Measurements from ENCODE around the gene CAPN9. TPM values are rescaled to one million over a fixed set of nuclear protein-coding genes. Genes with fewer than 3 reads are reported as not detected.
"Not testable (repeated sequence)": the region's sequence is repeated elsewhere in the genome, so short reads cannot be mapped to it uniquely, and the experiment has no call there.

The CAPN9 gene
- total and polyA plus RNA-seq, 2 donors: 0.19 to 0.46 TPM

GRCh38 chr1:230709619-230710542 is 37.3 kb upstream of the CAPN9 start:
- Histone ChIP-seq H3K27me3 (ENCODE audit: control insufficient read depth in 2 of 2, insufficient read depth in 1 of 2, low read length in 1 of 2) (peaks cover 0 to 15% of the 10 kb centered on the region in 2 donors), H3K4me3 (ENCODE audit: low read length in 2 of 2) (no peak overlapping the region), H3K4me1 (ENCODE audit: control insufficient read depth in 2 of 2, insufficient read depth in 2 of 2, low read length in 2 of 2) (peaks cover 0 to 2% of the 10 kb centered on the region in 2 donors), H3K9me3 (ENCODE audit: control insufficient read depth in 2 of 2, insufficient read depth in 1 of 2, low read length in 1 of 2) (no peaks in the 10 kb centered on the region), H3K36me3 (ENCODE audit: control insufficient read depth in 2 of 2, insufficient read depth in 2 of 2, low read length in 1 of 2) (no peaks in the 10 kb centered on the region), H3K27ac (ENCODE audit: low read depth in 1 of 2, low read length in 1 of 2) (no peak overlapping the region)
- no peak for DNase-seq (ENCODE audit: low read depth in 6 of 9, low spot score in 9 of 9)
- WGBS: 90% methylated on average over 18 of the region's 18 CpGs

- 94% methylated on average over 8 of the region's 8 CpGs for WGBS
- Histone ChIP-seq H3K4me3 (ENCODE audit: low read length in 2 of 2) (no peak overlapping the region), H3K27me3 (ENCODE audit: control insufficient read depth in 2 of 2, insufficient read depth in 1 of 2, low read length in 1 of 2) (peaks cover 0 to 15% of the 10 kb centered on the region in 2 donors), H3K27ac (ENCODE audit: low read depth in 1 of 2, low read length in 1 of 2) (no peak overlapping the region), H3K36me3 (ENCODE audit: control insufficient read depth in 2 of 2, insufficient read depth in 2 of 2, low read length in 1 of 2) (no peaks in the 10 kb centered on the region), H3K9me3 (ENCODE audit: control insufficient read depth in 2 of 2, insufficient read depth in 1 of 2, low read length in 1 of 2) (no peaks in the 10 kb centered on the region), H3K4me1 (ENCODE audit: control insufficient read depth in 2 of 2, insufficient read depth in 2 of 2, low read length in 2 of 2) (peaks cover 0 to 2% of the 10 kb centered on the region in 2 donors)
- DNase-seq (ENCODE audit: low read depth in 6 of 9, low spot score in 9 of 9): no peak
These were observed 36.7 kb upstream of the CAPN9 start for GRCh38 chr1:230710543-230710904.

GRCh38 chr1:230711245-230711644 is 35.9 kb upstream of the CAPN9 start:
- Histone ChIP-seq H3K4me3 (ENCODE audit: low read length in 2 of 2) (no peak overlapping the region), H3K27me3 (ENCODE audit: control insufficient read depth in 2 of 2, insufficient read depth in 1 of 2, low read length in 1 of 2) (peaks cover 0 to 15% of the 10 kb centered on the region in 2 donors), H3K4me1 (ENCODE audit: control insufficient read depth in 2 of 2, insufficient read depth in 2 of 2, low read length in 2 of 2) (peaks cover 0 to 2% of the 10 kb centered on the region in 2 donors), H3K36me3 (ENCODE audit: control insufficient read depth in 2 of 2, insufficient read depth in 2 of 2, low read length in 1 of 2) (no peaks in the 10 kb centered on the region), H3K9me3 (ENCODE audit: control insufficient read depth in 2 of 2, insufficient read depth in 1 of 2, low read length in 1 of 2) (no peaks in the 10 kb centered on the region), H3K27ac (ENCODE audit: low read depth in 1 of 2, low read length in 1 of 2) (no peak overlapping the region)
- 98% methylated on average over 3 of the region's 3 CpGs for WGBS
- DNase-seq (ENCODE audit: low read depth in 6 of 9, low spot score in 9 of 9): no peak

- Histone ChIP-seq H3K4me1 (ENCODE audit: control insufficient read depth in 2 of 2, insufficient read depth in 2 of 2, low read length in 2 of 2) (peaks cover 0 to 2% of the 10 kb centered on the region in 2 donors), H3K27ac (ENCODE audit: low read depth in 1 of 2, low read length in 1 of 2) (no peak overlapping the region), H3K27me3 (ENCODE audit: control insufficient read depth in 2 of 2, insufficient read depth in 1 of 2, low read length in 1 of 2) (peaks cover 0 to 13% of the 10 kb centered on the region in 2 donors), H3K9me3 (ENCODE audit: control insufficient read depth in 2 of 2, insufficient read depth in 1 of 2, low read length in 1 of 2) (no peaks in the 10 kb centered on the region), H3K4me3 (ENCODE audit: low read length in 2 of 2) (no peak overlapping the region), H3K36me3 (ENCODE audit: control insufficient read depth in 2 of 2, insufficient read depth in 2 of 2, low read length in 1 of 2) (no peaks in the 10 kb centered on the region)
- DNase-seq (ENCODE audit: low read depth in 6 of 9, low spot score in 9 of 9): no peak
- WGBS: 97% methylated on average over 17 of the region's 17 CpGs
These were observed 34.7 kb upstream of the CAPN9 start for GRCh38 chr1:230712470-230712942.

GRCh38 chr1:230713138-230713537 is 34.0 kb upstream of the CAPN9 start:
- Histone ChIP-seq H3K27me3 (ENCODE audit: control insufficient read depth in 2 of 2, insufficient read depth in 1 of 2, low read length in 1 of 2) (peaks cover 0 to 7% of the 10 kb centered on the region in 2 donors), H3K4me1 (ENCODE audit: control insufficient read depth in 2 of 2, insufficient read depth in 2 of 2, low read length in 2 of 2) (peaks cover 0 to 2% of the 10 kb centered on the region in 2 donors), H3K36me3 (ENCODE audit: control insufficient read depth in 2 of 2, insufficient read depth in 2 of 2, low read length in 1 of 2) (no peaks in the 10 kb centered on the region), H3K9me3 (ENCODE audit: control insufficient read depth in 2 of 2, insufficient read depth in 1 of 2, low read length in 1 of 2) (no peaks in the 10 kb centered on the region), H3K4me3 (ENCODE audit: low read length in 2 of 2) (no peak overlapping the region), H3K27ac (ENCODE audit: low read depth in 1 of 2, low read length in 1 of 2) (no peak overlapping the region)
- DNase-seq (ENCODE audit: low read depth in 6 of 9, low spot score in 9 of 9): no peak
- 90% methylated on average over 7 of the region's 7 CpGs for WGBS

GRCh38 chr1:230713547-230713914 is 33.7 kb upstream of the CAPN9 start:
- WGBS: 95% methylated on average over 8 of the region's 8 CpGs
- peaks cover 0 to 2% of the 10 kb centered on the region in 2 donors for H3K4me1 ChIP-seq (ENCODE audit: control insufficient read depth in 2 of 2, insufficient read depth in 2 of 2, low read length in 2 of 2)
- H3K27me3 ChIP-seq (ENCODE audit: control insufficient read depth in 2 of 2, insufficient read depth in 1 of 2, low read length in 1 of 2): peaks cover 0 to 3% of the 10 kb centered on the region in 2 donors
- H3K4me3 ChIP-seq (ENCODE audit: low read length in 2 of 2): no peak overlapping the region
- no peaks in the 10 kb centered on the region for H3K9me3 ChIP-seq (ENCODE audit: control insufficient read depth in 2 of 2, insufficient read depth in 1 of 2, low read length in 1 of 2)
- no peaks in the 10 kb centered on the region for H3K36me3 ChIP-seq (ENCODE audit: control insufficient read depth in 2 of 2, insufficient read depth in 2 of 2, low read length in 1 of 2)
- H3K27ac ChIP-seq (ENCODE audit: low read depth in 1 of 2, low read length in 1 of 2): no peak overlapping the region
- no peak for DNase-seq (ENCODE audit: low read depth in 6 of 9, low spot score in 9 of 9)

GRCh38 chr1:230713915-230714764 is 33.0 kb upstream of the CAPN9 start, which contains the start of gene AGT:
Gene AGT, minus strand, starts transcription at chr1:230714122. Its CDS starts 3,299 bp downstream, at chr1:230710823.
- no peaks in the 10 kb centered on the region for H3K27me3 ChIP-seq (ENCODE audit: control insufficient read depth in 2 of 2, insufficient read depth in 1 of 2, low read length in 1 of 2)
- H3K27ac ChIP-seq (ENCODE audit: low read depth in 1 of 2, low read length in 1 of 2): no peak within 1 kb of the TSS
- no peak within 1 kb of the TSS for H3K4me3 ChIP-seq (ENCODE audit: low read length in 2 of 2)
- no peaks in the 10 kb centered on the region for H3K36me3 ChIP-seq (ENCODE audit: control insufficient read depth in 2 of 2, insufficient read depth in 2 of 2, low read length in 1 of 2)
- no peaks in the 10 kb centered on the region for H3K9me3 ChIP-seq (ENCODE audit: control insufficient read depth in 2 of 2, insufficient read depth in 1 of 2, low read length in 1 of 2)
- WGBS: 57% methylated on average over 24 of the region's 24 CpGs
- no peak for DNase-seq (ENCODE audit: low read depth in 6 of 9, low spot score in 9 of 9)
- peaks cover 0 to 2% of the 10 kb centered on the region in 2 donors for H3K4me1 ChIP-seq (ENCODE audit: control insufficient read depth in 2 of 2, insufficient read depth in 2 of 2, low read length in 2 of 2)

GRCh38 chr1:230715510-230715909 is 31.7 kb upstream of the CAPN9 start:
- Histone ChIP-seq H3K4me1 (ENCODE audit: control insufficient read depth in 2 of 2, insufficient read depth in 2 of 2, low read length in 2 of 2) (peaks cover 0 to 2% of the 10 kb centered on the region in 2 donors), H3K4me3 (ENCODE audit: low read length in 2 of 2) (no peak overlapping the region), H3K9me3 (ENCODE audit: control insufficient read depth in 2 of 2, insufficient read depth in 1 of 2, low read length in 1 of 2) (no peaks in the 10 kb centered on the region), H3K27me3 (ENCODE audit: control insufficient read depth in 2 of 2, insufficient read depth in 1 of 2, low read length in 1 of 2) (no peaks in the 10 kb centered on the region), H3K27ac (ENCODE audit: low read depth in 1 of 2, low read length in 1 of 2) (no peak overlapping the region), H3K36me3 (ENCODE audit: control insufficient read depth in 2 of 2, insufficient read depth in 2 of 2, low read length in 1 of 2) (no peaks in the 10 kb centered on the region)
- no peak for DNase-seq (ENCODE audit: low read depth in 6 of 9, low spot score in 9 of 9)
- 95% methylated on average over 3 of the region's 3 CpGs for WGBS

GRCh38 chr1:230716453-230716852 is 30.7 kb upstream of the CAPN9 start:
- not testable (repeated sequence) for H3K27me3 ChIP-seq (ENCODE audit: control insufficient read depth in 2 of 2, insufficient read depth in 1 of 2, low read length in 1 of 2); H3K4me3 ChIP-seq (ENCODE audit: low read length in 2 of 2); H3K36me3 ChIP-seq (ENCODE audit: control insufficient read depth in 2 of 2, insufficient read depth in 2 of 2, low read length in 1 of 2); DNase-seq (ENCODE audit: low read depth in 6 of 9, low spot score in 9 of 9); H3K9me3 ChIP-seq (ENCODE audit: control insufficient read depth in 2 of 2, insufficient read depth in 1 of 2, low read length in 1 of 2); H3K4me1 ChIP-seq (ENCODE audit: control insufficient read depth in 2 of 2, insufficient read depth in 2 of 2, low read length in 2 of 2); H3K27ac ChIP-seq (ENCODE audit: low read depth in 1 of 2, low read length in 1 of 2)
- WGBS: 75% methylated on average over 3 of the region's 3 CpGs
